Pericardium fibroblast (primary cell): ENCODE measurements around the gene SLC46A2. TPM values are rescaled to one million over a fixed set of nuclear protein-coding genes. Genes with fewer than 3 reads are reported as not detected.

Experiments used
- total RNA-seq: library from RNA; depleted of rRNA; stranded (reverse); fragments of >200 nt; gene quantifications from 2 replicates; pipeline ENCODE4 v1.2.3, GENCODE V29; 2015

SLC46A2 gene
- not detected in 2 replicates for total RNA-seq

GRCh38 chr9:112890106-112891081, at the start of gene SLC46A2:
Gene SLC46A2, minus strand, starts transcription at chr9:112890876. Its CDS starts 195 bp downstream, at chr9:112890681.

Other genes with a start within 250 kb of the SLC46A2 start
- 11.4 and 11.7 TPM in 2 replicates for gene INIP, start 172.8 kb downstream of the SLC46A2 start, total RNA-seq
- gene SNX30, start 140.1 kb downstream of the SLC46A2 start, total RNA-seq = 10.3 and 14.1 TPM in 2 replicates
- gene ZNF883, start 121.3 kb upstream of the SLC46A2 start, total RNA-seq = 2.5 and 4.5 TPM in 2 replicates
- gene ZFP37, start 165.8 kb upstream of the SLC46A2 start, total RNA-seq = 0.58 and 1.5 TPM in 2 replicates